Inflammatory macrophage (primary cell): ENCODE data around the gene NSG1.

ENCODE experiments used
- DNase-seq, 2 donors: peaks; one replicate each; pipeline ENCODE4 v3.0.0-alpha.2; 2020 to 2022

Gene NSG1

DNA sequence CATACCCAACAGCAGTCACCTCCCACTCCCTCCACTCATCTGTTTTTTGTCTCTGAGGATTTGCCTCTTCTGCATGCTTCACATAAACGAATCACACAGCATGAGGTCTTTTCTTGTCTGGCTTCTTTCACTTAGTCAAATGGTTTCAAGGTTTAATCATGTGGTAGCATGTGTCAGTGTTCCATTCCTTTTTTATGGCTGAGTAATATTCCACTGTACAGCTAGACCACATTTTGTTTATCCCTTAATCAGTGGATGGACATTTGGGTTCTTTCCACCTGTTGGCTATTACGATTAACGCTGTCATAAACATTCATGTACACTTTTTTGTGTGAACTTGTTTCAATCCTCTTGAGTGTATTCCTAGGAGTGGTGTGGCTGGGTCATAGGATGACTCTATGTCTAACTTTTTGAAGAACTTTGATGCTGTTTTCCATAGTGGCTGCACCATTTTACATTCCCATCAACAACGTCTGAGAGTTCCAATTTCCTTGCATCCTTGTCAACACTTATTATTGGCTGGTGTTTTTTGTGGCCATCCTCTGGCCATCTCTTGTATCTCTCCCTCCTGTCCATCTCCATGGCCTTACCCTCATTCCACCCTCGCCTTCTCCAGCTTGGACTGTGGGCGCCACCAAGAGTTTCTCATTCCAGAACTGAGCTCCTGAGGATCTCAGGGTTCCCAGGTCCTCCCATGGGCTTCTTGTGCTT lies 12.4 kb upstream of the NSG1 start:
- no peak for DNase-seq

- no peak for DNase-seq
These were observed 10.8 kb upstream of the NSG1 start for GRCh38 chr4:4376074-4376473.

DNA sequence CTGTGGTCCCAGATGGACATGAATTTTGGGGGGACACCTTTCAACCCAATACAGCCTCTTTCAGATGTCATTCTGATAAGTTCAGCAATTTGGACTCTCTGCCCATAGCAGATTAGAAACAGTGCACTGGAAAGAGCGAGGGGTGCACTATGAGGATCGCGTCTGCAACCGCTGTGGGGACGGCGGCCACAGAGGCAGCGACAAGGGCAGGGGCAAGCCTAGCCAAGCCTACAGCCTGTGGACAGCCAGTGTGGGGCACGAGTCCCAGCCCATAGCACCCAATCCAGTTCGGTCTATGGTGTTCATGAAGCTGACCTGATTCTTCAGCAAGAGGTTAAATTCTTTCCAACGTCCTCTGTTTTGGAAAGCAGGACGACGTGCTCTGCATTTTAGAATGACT lies 9.7 kb upstream of the NSG1 start:
- no peak for DNase-seq

- no peak for DNase-seq
These were observed 9.0 kb upstream of the NSG1 start for GRCh38 chr4:4377732-4378460.

DNA sequence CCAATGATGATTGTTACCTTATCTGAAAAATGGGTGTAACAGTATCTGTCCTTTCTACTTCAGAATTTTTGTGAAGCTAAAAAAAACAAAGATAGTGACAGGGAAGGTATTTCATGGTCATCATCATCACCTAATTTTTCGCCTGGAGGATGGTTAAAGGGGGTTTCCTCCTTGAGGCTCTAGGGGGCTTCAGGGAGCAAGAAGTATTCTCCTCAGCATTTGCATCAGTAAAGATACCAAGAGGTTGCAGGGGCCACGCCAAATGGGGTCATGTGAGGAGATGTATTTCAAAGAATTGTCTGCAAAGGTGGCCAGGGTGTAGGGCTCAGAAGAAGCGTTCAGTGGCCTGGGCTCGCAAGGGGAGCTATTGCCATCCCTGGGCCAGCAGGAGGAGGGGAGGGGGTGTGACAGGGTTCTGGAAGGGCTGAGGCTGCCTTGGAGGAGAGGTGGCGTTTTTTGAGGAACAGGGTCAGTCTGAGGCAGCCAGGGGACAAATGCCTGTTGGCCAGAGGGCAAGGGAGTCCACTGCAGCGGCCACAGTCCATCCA lies 7.3 kb upstream of the NSG1 start:
- no peak for DNase-seq

DNA sequence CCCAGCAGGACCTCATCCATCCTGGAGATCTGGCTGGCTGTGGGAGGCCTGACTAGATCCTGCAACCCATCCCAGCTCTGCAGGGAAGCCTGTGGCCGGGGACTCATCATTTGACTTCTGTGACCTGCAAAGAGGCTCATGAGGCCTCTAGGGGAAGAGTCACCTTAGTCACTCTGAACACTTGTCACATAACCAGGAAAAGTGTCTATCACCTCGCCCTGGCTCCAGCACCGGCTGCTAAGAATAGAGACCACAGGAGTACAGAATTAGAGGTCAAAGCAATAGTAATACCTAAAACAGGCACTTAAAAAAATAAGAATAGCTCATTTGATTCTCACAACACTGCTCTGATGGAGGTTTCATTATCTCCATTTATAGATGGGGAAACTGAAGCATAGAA lies 3.8 kb upstream of the NSG1 start:
- no peak for DNase-seq

DNA sequence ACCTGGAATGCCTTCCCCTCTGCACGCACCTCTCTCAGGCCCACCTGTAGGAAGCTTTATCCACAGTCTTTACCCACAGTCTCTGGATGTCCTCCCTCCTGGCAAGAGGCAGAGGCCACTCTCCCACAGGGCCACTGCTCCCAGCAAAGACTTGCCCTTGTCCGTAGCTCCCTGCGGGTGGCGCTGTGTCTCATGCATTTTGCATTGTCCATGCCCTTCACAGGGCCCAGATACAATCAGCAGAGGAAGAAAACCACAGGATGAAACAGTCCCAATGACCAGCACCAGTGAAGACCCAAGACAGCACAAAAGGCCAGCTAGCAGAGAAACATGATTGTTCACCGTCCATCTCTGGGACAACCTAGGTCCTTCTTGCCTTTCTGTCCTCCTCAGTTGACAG lies 2.1 kb upstream of the NSG1 start:
- DNase-seq, result peak in 1 of 2 donors; percentile 13

GRCh38 chr4:4385729-4386295 lies 1.1 kb upstream of the NSG1 start:
- DNase-seq, result no peak

DNA sequence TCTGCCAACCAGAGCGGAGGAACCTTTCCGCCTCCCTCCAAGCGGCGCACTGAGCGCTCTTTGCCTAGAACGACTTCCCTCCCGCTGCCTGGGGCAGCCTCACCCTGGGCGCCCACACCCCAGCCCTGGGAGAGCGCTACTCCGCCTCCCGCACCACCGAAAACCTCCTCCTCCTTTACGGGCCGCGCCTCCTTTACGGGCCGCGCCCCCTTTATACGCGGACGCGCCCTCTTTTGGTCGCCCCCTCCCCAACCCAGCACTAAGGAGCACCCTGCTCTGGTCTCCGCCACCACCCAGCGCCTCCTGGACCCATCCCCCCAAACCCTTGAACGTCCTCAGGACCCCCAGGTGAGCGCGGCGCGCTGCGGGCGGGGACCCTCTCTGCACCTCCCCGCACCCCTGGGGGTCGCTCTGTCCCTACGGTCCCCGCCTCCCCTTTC lies 586 bp upstream of the NSG1 start:
- DNase-seq, result no peak

GRCh38 chr4:4387531-4388310 lies 819 bp downstream of the NSG1 start:
- DNase-seq, result no peak

DNA sequence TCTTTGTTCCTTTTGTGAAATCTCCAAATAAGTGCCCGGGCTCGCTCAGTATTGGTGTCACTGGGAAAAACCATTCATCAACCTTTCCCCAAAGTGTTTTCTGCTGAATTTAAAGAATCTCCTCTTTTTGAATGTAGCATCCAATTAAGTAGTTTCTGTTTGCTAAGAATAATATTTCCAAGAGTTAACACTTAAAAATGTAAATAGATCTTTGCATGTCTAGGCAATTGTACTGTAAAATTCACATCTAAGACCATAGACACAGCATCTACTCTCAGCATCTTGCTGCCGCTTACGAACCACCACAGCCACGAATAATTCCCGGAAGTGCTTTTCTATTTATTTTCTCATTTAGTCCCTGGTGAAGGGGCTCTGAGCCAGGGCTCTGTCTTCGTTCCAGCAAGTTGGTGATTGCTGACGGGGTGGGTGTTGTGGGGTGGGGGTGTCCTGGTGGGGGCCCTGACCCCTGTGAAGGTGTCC lies 1.4 kb downstream of the NSG1 start:
- no peak for DNase-seq

DNA sequence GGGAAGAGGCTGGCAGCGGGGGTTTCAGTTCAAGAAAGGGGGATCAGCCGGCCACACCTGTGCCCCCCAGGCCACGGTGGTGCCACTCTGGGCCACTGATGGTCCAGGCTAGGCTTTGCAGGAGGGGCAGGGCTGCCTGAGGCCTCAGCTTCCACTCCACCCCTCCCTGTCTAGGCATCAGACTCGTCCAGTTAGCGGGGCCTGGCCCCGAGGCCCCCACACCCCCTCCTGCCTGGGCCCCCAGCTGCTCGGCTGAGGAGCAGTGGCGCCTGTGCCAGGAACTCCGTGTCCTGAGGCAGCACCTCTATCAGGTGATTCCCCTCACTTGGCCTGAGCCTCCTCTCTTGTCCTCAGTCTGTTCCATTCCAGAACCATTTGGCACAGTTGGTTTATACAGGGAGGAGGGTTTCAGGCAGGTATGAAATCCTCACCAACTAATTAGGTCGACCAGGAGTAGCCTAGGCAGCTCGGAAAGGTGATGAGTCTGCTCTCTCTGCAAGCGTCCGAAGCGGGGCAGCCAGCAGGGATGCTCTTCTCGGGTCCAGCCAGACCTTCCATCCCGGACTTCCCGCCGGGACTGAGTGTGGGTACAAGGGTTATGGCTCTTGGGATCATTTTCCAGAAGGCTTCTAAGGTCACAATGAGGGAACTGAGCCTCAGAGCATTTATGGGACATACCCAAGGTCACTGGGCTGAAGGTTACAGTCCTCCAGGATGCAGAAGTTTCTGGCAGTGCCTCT lies 2.1 kb downstream of the NSG1 start:
- DNase-seq, result no peak

DNA sequence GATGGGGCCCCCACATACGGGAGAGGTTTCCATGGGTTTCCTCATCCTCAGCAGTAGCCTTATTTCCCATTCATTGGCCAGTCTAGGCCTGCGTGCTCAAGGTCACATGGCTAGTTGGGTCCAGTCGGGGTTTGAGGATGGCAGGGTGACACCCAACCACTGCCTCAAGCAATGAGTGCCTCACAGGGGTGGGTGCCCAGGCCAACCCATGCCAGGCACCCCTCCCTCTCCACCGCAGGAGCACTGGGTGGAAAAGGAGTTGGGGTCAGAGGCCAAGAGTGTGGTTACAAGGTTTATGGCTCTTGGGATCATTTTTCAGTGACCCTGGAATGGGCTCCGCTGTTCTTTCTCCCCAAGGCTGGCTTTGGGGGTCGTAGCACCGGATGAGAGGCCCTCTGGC lies 3.1 kb downstream of the NSG1 start:
- no peak for DNase-seq

GRCh38 chr4:4390515-4391240 lies 3.8 kb downstream of the NSG1 start:
- DNase-seq, result no peak

DNA sequence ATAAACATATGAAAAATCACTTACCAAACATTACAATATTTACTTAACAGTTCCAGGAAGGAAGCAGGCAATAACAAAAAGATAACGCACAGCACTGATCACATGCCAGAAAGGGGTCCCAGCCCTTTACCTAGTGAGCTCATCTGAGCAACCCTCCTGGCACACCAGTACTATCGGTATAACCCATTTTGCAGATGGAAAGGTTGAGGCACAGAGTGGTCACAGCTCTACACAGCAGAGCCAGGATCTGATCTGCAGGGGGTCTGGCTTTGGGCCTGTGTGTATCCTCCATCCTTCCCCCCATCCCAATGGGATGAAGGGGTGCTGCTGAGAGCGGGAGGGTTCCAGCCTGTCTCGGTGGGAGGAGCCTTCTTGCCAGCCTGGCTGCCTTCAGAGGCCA lies 5.0 kb downstream of the NSG1 start:
- DNase-seq, result no peak

- DNase-seq, result no peak
These were observed 5.7 kb downstream of the NSG1 start for GRCh38 chr4:4392501-4393183.

DNA sequence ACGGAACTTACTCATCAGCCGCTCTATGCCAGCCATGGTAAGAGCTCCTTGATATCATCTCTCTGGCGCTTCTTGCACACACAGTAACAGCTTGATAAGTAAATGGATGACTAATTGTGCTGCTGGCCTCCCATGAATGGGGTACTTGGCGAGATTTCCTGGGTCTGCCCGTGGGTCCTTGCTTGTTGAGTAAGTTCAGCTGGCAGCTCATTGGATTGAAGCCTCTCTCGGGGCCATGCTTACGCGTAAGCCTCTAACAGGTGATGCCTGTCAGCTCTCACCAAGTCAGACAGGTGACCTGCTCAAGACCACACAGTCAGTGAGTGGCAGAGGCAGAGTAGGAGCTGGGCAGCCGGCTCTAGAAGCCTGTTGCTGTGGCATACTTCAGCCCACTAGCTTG lies 7.7 kb downstream of the NSG1 start:
- no peak for DNase-seq

- no peak for DNase-seq
These were observed 8.5 kb downstream of the NSG1 start for GRCh38 chr4:4395371-4395770.

DNA sequence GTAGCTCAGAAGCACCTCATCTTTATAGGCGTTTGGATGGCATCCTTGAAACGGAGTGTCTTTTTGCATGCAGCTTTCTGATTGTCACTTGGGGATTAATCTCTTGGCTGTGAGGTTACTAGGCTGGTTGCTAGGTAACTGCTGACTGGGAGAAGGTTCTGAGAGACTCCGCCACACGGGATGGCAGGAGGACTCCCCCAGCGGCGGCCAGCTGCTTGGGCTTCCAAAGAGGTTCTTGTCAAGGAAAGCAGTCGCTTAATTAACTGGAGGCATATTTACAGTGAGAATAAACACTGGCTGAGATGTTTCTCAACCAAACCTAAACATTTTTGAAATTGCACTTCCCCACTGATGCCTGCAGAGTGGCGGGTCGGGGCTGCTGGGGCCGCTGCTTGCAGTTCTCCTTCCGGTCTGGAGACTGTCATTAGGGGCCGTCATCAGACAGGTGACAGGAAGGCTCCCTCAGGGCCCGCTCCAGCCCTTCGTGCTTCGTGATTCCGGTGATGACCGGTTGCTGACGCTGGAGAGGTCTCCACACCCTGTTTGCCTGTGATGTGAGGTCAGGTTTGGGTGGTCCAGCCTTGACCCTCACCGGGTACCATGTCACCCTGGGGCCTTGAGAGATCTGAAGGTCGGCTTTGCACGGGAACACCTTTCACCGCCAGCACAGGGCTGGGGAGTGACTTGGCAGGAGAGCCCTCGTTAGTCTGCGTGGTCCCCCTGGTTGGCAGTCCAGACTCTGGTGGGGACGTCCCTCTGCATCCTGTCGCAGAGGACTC lies 9.1 kb downstream of the NSG1 start:
- no peak for DNase-seq
